Fibroblast of pulmonary artery (primary cell): ENCODE measurements around the gene GH2.
"Not testable (repeated sequence)": the region's sequence is repeated elsewhere in the genome, so short reads cannot be mapped to it uniquely, and the experiment has no call there.

Experiments used
- DNase-seq: peaks from one replicate; pipeline ENCODE4 v3.0.0-alpha.2; 2010; ENCODE audit warnings: low read depth
- H3K4me3 ChIP-seq: replicated peaks from 2 replicates; pipeline ENCODE4 v1.5.1; 2011; ENCODE audit warnings: low read depth, mild to moderate bottlenecking, control low read depth, low read length, moderate library complexity
- CTCF ChIP-seq: IDR thresholded peaks from 2 replicates; pipeline ENCODE4 v1.5.1; 2011; ENCODE audit warnings: mild to moderate bottlenecking, control low read depth, low read length, inconsistent platforms; ENCODE audit errors: missing control alignments

The GH2 gene

GRCh38 chr17:63903787-63904201 lies 22.1 kb upstream of the GH2 start:
- TF ChIP-seq CTCF: peak; percentile 28
- H3K4me3 ChIP-seq: not testable (repeated sequence)
- peak; percentile 18 for DNase-seq

- not testable (repeated sequence) for DNase-seq
Observed at GRCh38 chr17:63901971-63902370, 20.2 kb upstream of the GH2 start.

GRCh38 chr17:63898899-63899798 lies 17.4 kb upstream of the GH2 start:
- not testable (repeated sequence) for DNase-seq, H3K4me3 ChIP-seq

More at GRCh38 chr17:63901971-63902370, 20.2 kb upstream of the GH2 start:
- H3K4me3 ChIP-seq: not testable (repeated sequence)

- not testable (repeated sequence) for DNase-seq
Observed at GRCh38 chr17:63896524-63897354, 15.0 kb upstream of the GH2 start, which contains the start of gene CSH1. Gene CSH1, minus strand, starts transcription at chr17:63896574. Its CDS starts 63 bp downstream, at chr17:63896511.

GRCh38 chr17:63894821-63895220 lies 13.1 kb upstream of the GH2 start:
- not testable (repeated sequence) for DNase-seq, H3K4me3 ChIP-seq

More at GRCh38 chr17:63896524-63897354, 15.0 kb upstream of the GH2 start, which contains the start of gene CSH1:
- not testable (repeated sequence) for H3K4me3 ChIP-seq

GRCh38 chr17:63894021-63894420 lies 12.3 kb upstream of the GH2 start:
- DNase-seq, H3K4me3 ChIP-seq: not testable (repeated sequence)

- peak; percentile 29 for TF ChIP-seq CTCF
- DNase-seq: not testable (repeated sequence)
Observed at GRCh38 chr17:63892316-63893037, 10.7 kb upstream of the GH2 start.

GRCh38 chr17:63889026-63889848 lies 7.5 kb upstream of the GH2 start:
- TF ChIP-seq CTCF: peak; percentile 50
- H3K4me3 ChIP-seq: not testable (repeated sequence)
- DNase-seq: peak; percentile 37

More at GRCh38 chr17:63892316-63893037, 10.7 kb upstream of the GH2 start:
- not testable (repeated sequence) for H3K4me3 ChIP-seq

GRCh38 chr17:63885119-63885518 lies 3.4 kb upstream of the GH2 start:
- not testable (repeated sequence) for DNase-seq, H3K4me3 ChIP-seq

- not testable (repeated sequence) for DNase-seq, H3K4me3 ChIP-seq
Observed at GRCh38 chr17:63882626-63883126, 932 bp upstream of the GH2 start.
